GM15510 (cell line): ENCODE data around the gene LUC7L2.

Experiments used
- POLR2A ChIP-seq: IDR thresholded peaks from 3 replicates; pipeline ENCODE4 v1.6.1; 2011; ENCODE audit warnings: borderline replicate concordance; ENCODE audit not compliant: insufficient read length; ENCODE audit errors: extremely low read depth

LUC7L2 gene

DNA sequence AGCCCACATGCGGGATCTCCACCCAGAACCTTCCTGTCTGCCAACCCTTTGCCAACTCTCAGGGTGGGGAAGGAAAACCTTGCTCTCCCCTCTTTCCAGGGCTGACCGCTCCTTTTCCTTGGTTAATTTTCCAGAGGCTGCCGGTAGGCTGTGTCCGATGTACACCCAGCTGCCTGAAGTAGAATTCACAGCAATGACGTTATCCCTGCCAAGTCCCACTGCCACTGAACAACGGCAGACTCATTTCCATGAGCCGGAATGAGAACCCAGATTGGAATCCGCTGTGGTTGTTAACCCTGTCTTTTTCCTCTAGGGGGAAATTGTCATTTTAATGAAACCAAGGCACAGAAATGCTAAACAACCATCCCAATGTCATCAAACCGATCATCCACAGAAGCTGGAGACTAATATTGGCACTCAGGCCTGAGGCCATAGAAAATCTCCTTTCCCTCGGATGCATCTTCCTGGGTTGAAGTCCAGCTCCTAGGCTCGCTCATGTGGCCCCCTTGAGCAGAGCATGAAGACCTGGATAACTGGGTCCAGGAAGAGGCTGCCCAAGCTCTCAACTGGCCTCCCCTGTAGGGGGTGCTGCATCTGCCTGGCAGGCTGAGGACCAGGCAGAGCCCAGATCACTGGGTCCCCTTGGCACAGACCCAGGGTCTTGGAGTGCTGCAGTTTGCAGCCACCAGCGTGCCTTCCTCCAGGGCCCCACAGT is 93.4 kb downstream of the LUC7L2 start:
- no peak for TF ChIP-seq POLR2A

DNA sequence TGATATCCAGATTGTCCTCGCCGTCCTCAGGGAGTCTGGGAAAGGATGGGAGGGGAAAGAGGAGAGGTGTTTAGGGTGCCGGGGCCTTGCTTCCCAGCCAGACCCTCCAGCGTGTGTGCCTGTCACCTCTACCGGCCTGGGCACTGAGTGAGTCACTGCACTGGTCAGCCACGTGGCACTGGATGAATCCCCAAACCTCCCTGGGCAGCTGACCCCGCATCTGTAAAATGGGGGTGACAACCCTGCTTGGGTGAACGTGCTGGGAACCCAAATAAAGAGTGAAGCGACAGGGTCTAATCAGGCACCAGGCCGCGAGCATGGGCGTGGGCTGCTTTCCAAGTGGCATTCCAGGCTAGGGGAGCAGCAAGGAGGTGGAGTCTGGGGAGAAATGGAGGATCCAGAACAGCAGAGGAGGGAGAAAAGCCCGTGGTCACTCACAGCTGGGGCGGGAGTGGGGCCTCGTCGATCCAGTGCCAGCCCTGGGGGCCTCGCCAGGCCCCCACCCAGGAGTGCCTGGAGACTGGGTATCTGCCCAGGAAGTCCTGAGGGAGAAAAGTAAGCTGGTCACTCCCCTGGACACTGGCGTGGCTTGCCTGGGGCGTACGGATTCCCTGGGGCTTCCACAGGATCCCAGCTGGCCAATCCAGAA is 94.1 kb downstream of the LUC7L2 start:
- TF ChIP-seq POLR2A = no peak

DNA sequence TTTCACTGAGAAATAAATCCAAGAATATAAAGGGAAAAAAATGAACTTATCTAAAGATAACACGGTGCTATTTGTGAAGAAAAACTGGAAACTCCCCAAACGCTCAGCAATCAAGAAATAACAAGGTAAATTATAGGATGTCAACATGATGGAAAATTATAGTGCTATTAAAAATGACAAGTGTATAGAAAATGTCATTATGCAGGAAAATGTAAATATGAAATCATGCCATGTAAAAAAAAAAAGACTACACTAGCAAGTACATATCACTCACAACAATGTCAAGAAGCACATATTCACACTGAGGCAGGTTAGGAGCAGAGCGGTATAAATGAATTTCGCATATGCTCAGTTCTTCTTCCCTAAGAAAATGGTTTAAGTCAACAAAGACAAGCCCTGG is 96.1 kb downstream of the LUC7L2 start:
- TF ChIP-seq POLR2A = no peak

DNA sequence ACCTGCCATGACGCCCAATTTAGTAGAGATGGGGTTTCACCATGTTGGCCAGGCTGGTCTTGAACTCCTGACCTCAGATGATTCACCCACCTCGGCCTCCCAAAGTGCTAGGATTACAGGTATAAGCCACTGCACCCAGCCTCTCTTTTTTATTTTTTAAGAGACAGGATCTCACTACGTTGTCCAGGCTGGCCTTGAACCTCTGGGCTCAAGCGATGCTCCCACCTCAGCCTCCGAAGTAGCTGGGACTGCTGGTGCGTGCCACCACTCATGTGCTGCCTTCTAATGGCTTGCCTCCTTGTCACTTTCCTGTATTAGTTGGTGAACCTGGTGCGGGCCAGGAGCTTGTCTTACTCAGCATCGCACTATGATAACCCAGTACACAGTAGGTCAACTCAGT is 96.8 kb downstream of the LUC7L2 start:
- TF ChIP-seq POLR2A = no peak

DNA sequence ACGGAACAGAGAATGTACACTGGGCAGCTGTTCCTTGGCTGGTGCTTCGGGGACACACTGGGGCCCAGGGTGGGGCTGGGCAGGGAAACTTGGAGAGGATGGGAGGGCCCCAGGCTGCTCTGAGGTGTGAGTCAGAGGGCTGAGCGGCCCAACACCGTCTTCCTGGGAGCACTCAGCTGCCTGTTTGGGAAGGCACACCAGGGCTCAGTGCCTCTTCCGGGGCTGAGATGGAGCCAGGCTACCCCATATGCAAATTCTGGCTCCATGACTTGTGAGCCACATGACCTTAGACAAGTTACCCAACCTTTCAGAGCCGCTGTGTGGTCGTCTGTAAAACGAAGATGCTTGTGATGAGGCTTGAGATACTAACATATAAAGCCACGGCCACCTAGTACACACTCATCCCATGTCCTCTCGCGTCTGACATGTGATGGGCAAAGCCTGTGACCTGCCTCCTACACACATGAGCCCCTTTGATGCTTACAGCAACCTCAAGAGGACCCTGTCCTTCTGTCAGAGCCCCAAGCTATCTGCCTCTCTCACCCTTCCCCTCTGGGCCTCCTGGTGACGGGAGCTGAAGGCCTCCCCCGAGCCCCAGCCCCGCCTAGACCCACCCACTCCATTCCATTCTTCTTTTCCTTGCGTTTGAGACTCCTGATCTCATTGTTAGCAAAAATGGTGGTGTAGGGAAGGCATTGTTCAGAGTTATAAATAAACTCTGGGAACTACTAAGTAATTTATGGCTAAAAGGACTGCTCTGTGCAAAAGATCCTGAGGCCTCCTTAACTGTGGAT is 97.7 kb downstream of the LUC7L2 start:
- no peak for TF ChIP-seq POLR2A

DNA sequence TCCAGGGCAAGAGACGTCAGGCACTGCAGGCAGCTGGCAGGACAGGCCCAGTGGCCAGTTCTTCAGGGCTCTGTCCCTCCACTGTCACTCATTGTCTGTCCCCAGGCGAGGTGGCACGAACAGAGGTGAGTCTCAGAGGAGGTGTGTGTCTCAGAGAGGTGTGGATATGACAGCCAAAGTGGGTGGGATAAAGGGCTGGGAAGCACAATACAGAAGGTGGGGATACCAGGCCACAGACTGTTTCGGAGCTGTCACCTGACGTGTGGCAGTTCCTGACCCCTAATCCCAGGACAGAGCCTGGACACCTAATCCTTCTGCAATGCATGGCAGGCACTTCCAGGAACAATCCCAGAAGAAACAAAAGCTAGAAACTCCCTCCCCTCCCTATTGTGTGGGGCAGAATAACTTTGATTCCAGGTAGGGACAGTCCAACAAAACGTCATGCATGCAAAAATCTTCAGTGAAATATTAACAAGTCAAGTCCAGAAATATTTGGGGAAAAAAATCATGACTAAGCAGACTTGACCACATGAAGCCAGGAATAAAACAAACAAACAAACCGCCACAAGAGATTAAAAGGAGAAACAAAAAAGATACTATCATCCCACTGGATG is 112.2 kb downstream of the LUC7L2 start:
- no peak for TF ChIP-seq POLR2A
